HCT116 (cell line): ENCODE results near the gene PLRG1. TPM values are rescaled to one million over a fixed set of nuclear protein-coding genes. Genes with fewer than 3 reads are reported as not detected.

Source experiments
- ATAC-seq: fragments of 200-7000 bp; cut with Tn5 transposase; 2 replicates; pipeline ENCODE4 v1.9.1; 2020; ENCODE audit warnings: mild to moderate bottlenecking, moderate library complexity
- BruUV-seq: library from RNA; stranded (reverse); fragments of 400-500 nt; replicated peaks from 2 replicates; lab custom pipeline; 2021; lab: Mats Ljungman, UMichigan
- CTCF ChIA-PET: fragments of 300-600 bp; sonication (Branson Sonifier 250); formaldehyde crosslinking; loops from one replicate; lab custom pipeline; 2021; ENCODE audit warnings: antibody characterized with exemption; lab: Charles Lee
- POLR2A ChIA-PET: fragments of 300-600, 350-600 bp; sonication (Branson Sonifier 250); formaldehyde crosslinking; loops from one replicate; lab custom pipeline; 2021; ENCODE audit warnings: antibody characterized with exemption; lab: Charles Lee
- RAD21 ChIA-PET, 2 experiments: fragments of 300-600 bp; sonication (Branson Sonifier 250); formaldehyde crosslinking; loops; one replicate each; lab custom pipeline; 2023; ENCODE audit warnings: low total read pairs in 2 of 2; ENCODE audit not compliant: uncharacterized antibody in 2 of 2, unreplicated experiment in 2 of 2, low non-redundant PET in 1 of 2; lab: Charles Lee
- DNase-seq: peaks from one replicate; pipeline ENCODE4 v3.0.0-alpha.2; 2010; ENCODE audit warnings: low read depth, low spot score
- H2AFZ ChIP-seq: fragments of 200-600 bp; shearing (Covaris generic), sonication (generic); 2 replicates; pipeline ENCODE4 v1.6.1; 2017; ENCODE audit warnings: low read depth, mixed run types, mixed read lengths, antibody characterized with exemption, low read length; ENCODE audit not compliant: poor library complexity, severe bottlenecking
- H3K27ac ChIP-seq: 2 replicates; pipeline ENCODE4 v1.5.1; 2012; ENCODE audit warnings: low read depth, low read length
- H3K27me3 ChIP-seq: fragments of 200-600 bp; sonication (generic); 2 replicates; pipeline ENCODE4 v1.6.1; 2016; ENCODE audit warnings: mixed run types, low read length, mixed read lengths; ENCODE audit not compliant: insufficient read depth
- H3K36me3 ChIP-seq, 2 experiments: fragments of 200-500 bp in 1 of 2; fragments of 200-600 bp in 1 of 2; sonication (Bioruptor generic) in 1 of 2; sonication (generic) in 1 of 2; 2 replicates each; pipeline versions ENCODE4 v1.5.1 to v1.6.1; 2014 to 2016; ENCODE audit warnings: low read length in 2 of 2, inconsistent platforms in 1 of 2, mixed read lengths in 1 of 2, mixed run types in 1 of 2; ENCODE audit not compliant: insufficient read depth in 2 of 2, control insufficient read depth in 1 of 2
- H3K4me1 ChIP-seq, 2 experiments: fragments of 200-600 bp in 1 of 2; sonication (generic) in 1 of 2; 2 replicates each; pipeline versions ENCODE4 v1.5.1 to v1.6.1; 2012 to 2017; ENCODE audit warnings: low read length in 2 of 2, inconsistent platforms in 1 of 2, mild to moderate bottlenecking in 1 of 2, mixed read lengths in 1 of 2, mixed run types in 1 of 2, moderate library complexity in 1 of 2; ENCODE audit not compliant: insufficient read depth in 2 of 2, control insufficient read depth in 1 of 2
- H3K4me2 ChIP-seq: fragments of 200-600 bp; sonication (generic); 2 replicates; pipeline ENCODE4 v1.6.1; 2017; ENCODE audit warnings: mixed run types, low read length, mixed read lengths
- H3K4me3 ChIP-seq, 2 experiments: fragments of 200-600 bp in 1 of 2; sonication (generic) in 1 of 2; replicated peaks in 1 of 2; 2 replicates each; pipeline ENCODE4 v1.5.1; 2011 to 2016; ENCODE audit warnings: low read length in 2 of 2, control low read depth in 1 of 2, low read depth in 1 of 2, mild to moderate bottlenecking in 1 of 2, mixed read lengths in 1 of 2, mixed run types in 1 of 2
- H3K79me2 ChIP-seq: fragments of 200-600 bp; sonication (generic); 2 replicates; pipeline ENCODE4 v1.6.1; 2017; ENCODE audit warnings: mild to moderate bottlenecking, mixed run types, low read length, moderate library complexity, mixed read lengths; ENCODE audit not compliant: insufficient read depth
- H3K9ac ChIP-seq: fragments of 200-600 bp; sonication (generic); 2 replicates; pipeline ENCODE4 v1.6.1; 2016; ENCODE audit warnings: low read length, mixed read lengths
- H3K9me2 ChIP-seq: fragments of 200-600 bp; sonication (generic), shearing (Covaris generic); 2 replicates; pipeline ENCODE4 v1.6.1; 2017; ENCODE audit warnings: mixed run types, mild to moderate bottlenecking, moderate library complexity; ENCODE audit not compliant: insufficient read depth
- H3K9me3 ChIP-seq, 2 experiments: fragments of 200-500 bp in 1 of 2; fragments of 200-600 bp in 1 of 2; sonication (Bioruptor generic) in 1 of 2; sonication (generic) in 1 of 2; 2 replicates each; pipeline ENCODE4 v1.6.1; 2014 to 2017; ENCODE audit warnings: low read length in 2 of 2, mixed read lengths in 2 of 2, inconsistent platforms in 1 of 2, low read depth in 1 of 2, mild to moderate bottlenecking in 1 of 2, mixed run types in 1 of 2, moderate library complexity in 1 of 2; ENCODE audit not compliant: control insufficient read depth in 1 of 2, insufficient read depth in 1 of 2
- H4K20me1 ChIP-seq: fragments of 200-600 bp; sonication (generic), shearing (Covaris generic); 2 replicates; pipeline ENCODE4 v1.6.1; 2017; ENCODE audit warnings: mixed run types, mild to moderate bottlenecking, moderate library complexity; ENCODE audit not compliant: insufficient read depth
- CBX3 ChIP-seq: IDR thresholded peaks from 2 replicates; pipeline ENCODE4 v1.6.1; 2012; ENCODE audit warnings: low read depth
- CEBPB ChIP-seq: IDR thresholded peaks from 2 replicates; pipeline ENCODE4 v1.6.1; 2012; ENCODE audit warnings: low read depth
- EGR1 ChIP-seq: IDR thresholded peaks from 2 replicates; pipeline ENCODE4 v1.6.1; 2012; ENCODE audit warnings: low read depth
- ELF1 ChIP-seq: IDR thresholded peaks from 2 replicates; pipeline ENCODE4 v1.6.1; 2012; ENCODE audit warnings: low read depth, borderline replicate concordance
- EZH2 ChIP-seq: fragments of 200-600 bp; sonication (generic); IDR thresholded peaks from 2 replicates; pipeline ENCODE4 v1.6.1; 2017; ENCODE audit warnings: antibody characterized with exemption, mixed run types
- SP1 ChIP-seq: IDR thresholded peaks from 2 replicates; pipeline ENCODE4 v1.6.1; 2012; ENCODE audit warnings: low read depth
- SRF ChIP-seq: IDR thresholded peaks from 2 replicates; pipeline ENCODE4 v1.6.1; 2012; ENCODE audit warnings: low read depth
- ZNF274 ChIP-seq: fragments of 200-500 bp; sonication (Bioruptor generic); IDR thresholded peaks from 2 replicates; pipeline ENCODE4 v1.6.1; 2014; ENCODE audit warnings: mild to moderate bottlenecking, low read depth, low read length, inconsistent platforms
- intact Hi-C: fragments of 100-400 bp; cut with micrococcal nuclease; formaldehyde crosslinking; loops from 2 replicates; pipeline ENCODE4 v1.10.0; 2022
- total RNA-seq: library from RNA; stranded (reverse); gene quantifications from one replicate; pipeline ENCODE4 v1.2.1, GENCODE V29; 2021; ENCODE audit not compliant: unreplicated experiment
- TF ChIP-seq, protein P1 (sequence below), 3 experiments: fragments of 200-600 bp in 1 of 3; sonication (generic) in 1 of 3; IDR thresholded peaks in 2 of 3; conservative IDR thresholded peaks in 1 of 3; 2 replicates each; pipeline ENCODE4 v1.5.1; 2012 to 2017; ENCODE audit warnings: low read depth in 2 of 3, low read length in 2 of 3, antibody characterized with exemption in 1 of 3, borderline replicate concordance in 1 of 3, control low read depth in 1 of 3, mild to moderate bottlenecking in 1 of 3, mixed read lengths in 1 of 3, mixed run types in 1 of 3, moderate library complexity in 1 of 3; ENCODE audit not compliant: insufficient read depth in 1 of 3
- TF ChIP-seq, protein P2 (sequence below): IDR thresholded peaks from 2 replicates; pipeline ENCODE4 v1.6.1; 2011; ENCODE audit warnings: mild to moderate bottlenecking, low read length, moderate library complexity; ENCODE audit not compliant: insufficient replicate concordance; ENCODE audit errors: extremely low read depth

Gene PLRG1
- total RNA-seq, 1 experiment from 2014 or later, result 141 TPM

DNA sequence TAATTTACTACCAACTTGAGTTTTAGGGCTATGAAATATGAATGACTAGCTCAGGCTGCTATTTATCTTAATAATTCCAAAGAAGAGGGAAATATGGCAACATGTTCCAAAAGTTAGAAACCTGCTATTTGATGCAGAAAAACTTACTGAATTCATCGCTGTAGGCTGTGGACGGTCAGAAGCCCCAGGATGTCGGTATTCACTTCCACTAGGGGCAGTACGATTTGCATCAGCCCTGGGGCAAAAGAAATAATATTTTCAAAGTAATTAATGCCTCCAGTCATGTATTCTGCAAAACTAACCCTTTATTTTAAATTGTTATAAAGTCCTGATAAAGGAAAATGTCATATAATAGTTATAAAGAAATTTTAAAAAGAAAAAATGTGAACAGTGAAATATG is 4.5 kb downstream of the PLRG1 start:
- intact Hi-C loops, result no loop called here
- peaks cover 56 to 57% of the 10 kb centered on the region in 2 experiments for H3K36me3 ChIP-seq
- H2AFZ ChIP-seq, result no peak overlapping the region
- BruUV-seq, result no TSS peak
- H4K20me1 ChIP-seq, result no peaks in the 10 kb centered on the region
- POLR2A ChIA-PET, result no interaction called here
- peaks cover 2 to 12% of the 10 kb centered on the region in 2 experiments; a peak in 3 of 4 replicates for H3K4me1 ChIP-seq
- no peak overlapping the region for H3K4me2 ChIP-seq
- ATAC-seq, result no peak
- no peak for DNase-seq
- H3K27me3 ChIP-seq, result no peaks in the 10 kb centered on the region
- no peak overlapping the region for H3K9ac ChIP-seq
- RAD21 ChIA-PET, result no interaction called here
- CTCF ChIA-PET, result no interaction called here
- H3K27ac ChIP-seq, result no peak overlapping the region
- H3K4me3 ChIP-seq, result no peak overlapping the region
- no peak for TF ChIP-seq SRF
- TF ChIP-seq, protein P1, sequence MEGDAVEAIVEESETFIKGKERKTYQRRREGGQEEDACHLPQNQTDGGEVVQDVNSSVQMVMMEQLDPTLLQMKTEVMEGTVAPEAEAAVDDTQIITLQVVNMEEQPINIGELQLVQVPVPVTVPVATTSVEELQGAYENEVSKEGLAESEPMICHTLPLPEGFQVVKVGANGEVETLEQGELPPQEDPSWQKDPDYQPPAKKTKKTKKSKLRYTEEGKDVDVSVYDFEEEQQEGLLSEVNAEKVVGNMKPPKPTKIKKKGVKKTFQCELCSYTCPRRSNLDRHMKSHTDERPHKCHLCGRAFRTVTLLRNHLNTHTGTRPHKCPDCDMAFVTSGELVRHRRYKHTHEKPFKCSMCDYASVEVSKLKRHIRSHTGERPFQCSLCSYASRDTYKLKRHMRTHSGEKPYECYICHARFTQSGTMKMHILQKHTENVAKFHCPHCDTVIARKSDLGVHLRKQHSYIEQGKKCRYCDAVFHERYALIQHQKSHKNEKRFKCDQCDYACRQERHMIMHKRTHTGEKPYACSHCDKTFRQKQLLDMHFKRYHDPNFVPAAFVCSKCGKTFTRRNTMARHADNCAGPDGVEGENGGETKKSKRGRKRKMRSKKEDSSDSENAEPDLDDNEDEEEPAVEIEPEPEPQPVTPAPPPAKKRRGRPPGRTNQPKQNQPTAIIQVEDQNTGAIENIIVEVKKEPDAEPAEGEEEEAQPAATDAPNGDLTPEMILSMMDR (IDR thresholded peaks at IDR 0.05 in 2 of 3, conservative IDR thresholded peaks at IDR 0.05 in 1 of 3; ENCODE audit: borderline replicate concordance in 1 of 3, insufficient read depth in 1 of 3, low read depth in 2 of 3, low read length in 2 of 3), result peak in 2 of 3 experiments; percentile 29 to 46; a peak in 3 of 6 replicates
- peaks cover 45% of the 10 kb centered on the region for H3K79me2 ChIP-seq
- H3K9me2 ChIP-seq, result no peaks in the 10 kb centered on the region
- H3K9me3 ChIP-seq, result no peaks in the 10 kb centered on the region

DNA sequence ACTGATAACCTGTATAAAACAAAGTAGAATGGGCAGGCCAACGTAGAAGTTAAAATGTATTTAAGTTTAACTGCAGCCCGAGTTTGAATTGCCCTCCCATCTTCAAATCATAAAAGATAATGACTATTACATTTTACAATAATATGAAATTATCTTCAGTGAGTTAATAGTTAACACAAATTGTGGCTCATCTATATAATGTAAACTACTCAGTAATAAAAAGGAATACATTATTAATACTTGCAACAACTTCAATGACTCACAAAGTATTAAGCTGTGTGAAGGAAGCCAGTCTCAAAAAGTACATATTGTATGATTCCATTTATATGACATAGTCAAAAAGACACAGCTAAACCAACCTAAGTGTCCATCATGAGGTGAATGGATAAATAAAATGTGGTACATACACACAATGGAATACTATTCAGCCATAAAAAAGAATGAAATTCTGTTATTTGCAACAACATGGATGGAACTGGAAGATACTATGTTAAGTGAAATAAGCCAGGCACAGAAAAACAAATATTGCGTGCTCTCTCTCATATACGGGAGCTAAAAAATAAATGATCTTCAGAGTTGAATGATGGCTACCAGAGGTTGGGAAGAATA is 7.8 kb downstream of the PLRG1 start:
- TF ChIP-seq SP1 (no peak), EZH2 (no peak), ZNF274 (no peak), CBX3 (no peak), CEBPB (no peak), EGR1 (no peak), ELF1 (no peak)
- TF ChIP-seq, protein P2, sequence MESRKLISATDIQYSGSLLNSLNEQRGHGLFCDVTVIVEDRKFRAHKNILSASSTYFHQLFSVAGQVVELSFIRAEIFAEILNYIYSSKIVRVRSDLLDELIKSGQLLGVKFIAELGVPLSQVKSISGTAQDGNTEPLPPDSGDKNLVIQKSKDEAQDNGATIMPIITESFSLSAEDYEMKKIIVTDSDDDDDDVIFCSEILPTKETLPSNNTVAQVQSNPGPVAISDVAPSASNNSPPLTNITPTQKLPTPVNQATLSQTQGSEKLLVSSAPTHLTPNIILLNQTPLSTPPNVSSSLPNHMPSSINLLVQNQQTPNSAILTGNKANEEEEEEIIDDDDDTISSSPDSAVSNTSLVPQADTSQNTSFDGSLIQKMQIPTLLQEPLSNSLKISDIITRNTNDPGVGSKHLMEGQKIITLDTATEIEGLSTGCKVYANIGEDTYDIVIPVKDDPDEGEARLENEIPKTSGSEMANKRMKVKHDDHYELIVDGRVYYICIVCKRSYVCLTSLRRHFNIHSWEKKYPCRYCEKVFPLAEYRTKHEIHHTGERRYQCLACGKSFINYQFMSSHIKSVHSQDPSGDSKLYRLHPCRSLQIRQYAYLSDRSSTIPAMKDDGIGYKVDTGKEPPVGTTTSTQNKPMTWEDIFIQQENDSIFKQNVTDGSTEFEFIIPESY, result no peak
- Histone ChIP-seq H3K36me3 (peaks cover 78 to 84% of the 10 kb centered on the region in 2 experiments), H3K27me3 (no peaks in the 10 kb centered on the region), H3K27ac (no peak overlapping the region), H3K9me3 (no peaks in the 10 kb centered on the region), H3K4me3 (no peak overlapping the region), H4K20me1 (no peaks in the 10 kb centered on the region), H3K9ac (no peak overlapping the region), H3K4me1 (no peaks in the 10 kb centered on the region), H3K4me2 (no peak overlapping the region), H2AFZ (no peak overlapping the region), H3K9me2 (no peaks in the 10 kb centered on the region), H3K79me2 (peaks cover 17% of the 10 kb centered on the region)
- ChIA-PET RAD21 (no interaction called here), POLR2A (no interaction called here), CTCF (no interaction called here)
- no TSS peak for BruUV-seq
- intact Hi-C loops, result no loop called here
- no peak for DNase-seq
- ATAC-seq, result no peak
